Measurements from ENCODE around the gene ACTL8. TPM values are rescaled to one million over a fixed set of nuclear protein-coding genes. Genes with fewer than 3 reads are reported as not detected.
"Not testable (repeated sequence)": the region's sequence is repeated elsewhere in the genome, so short reads cannot be mapped to it uniquely, and the experiment has no call there.

The ACTL8 gene
- total RNA-seq, 3 donors from 2014 or later = 0.35 to 1.0 TPM; not detected in 1

DNA sequence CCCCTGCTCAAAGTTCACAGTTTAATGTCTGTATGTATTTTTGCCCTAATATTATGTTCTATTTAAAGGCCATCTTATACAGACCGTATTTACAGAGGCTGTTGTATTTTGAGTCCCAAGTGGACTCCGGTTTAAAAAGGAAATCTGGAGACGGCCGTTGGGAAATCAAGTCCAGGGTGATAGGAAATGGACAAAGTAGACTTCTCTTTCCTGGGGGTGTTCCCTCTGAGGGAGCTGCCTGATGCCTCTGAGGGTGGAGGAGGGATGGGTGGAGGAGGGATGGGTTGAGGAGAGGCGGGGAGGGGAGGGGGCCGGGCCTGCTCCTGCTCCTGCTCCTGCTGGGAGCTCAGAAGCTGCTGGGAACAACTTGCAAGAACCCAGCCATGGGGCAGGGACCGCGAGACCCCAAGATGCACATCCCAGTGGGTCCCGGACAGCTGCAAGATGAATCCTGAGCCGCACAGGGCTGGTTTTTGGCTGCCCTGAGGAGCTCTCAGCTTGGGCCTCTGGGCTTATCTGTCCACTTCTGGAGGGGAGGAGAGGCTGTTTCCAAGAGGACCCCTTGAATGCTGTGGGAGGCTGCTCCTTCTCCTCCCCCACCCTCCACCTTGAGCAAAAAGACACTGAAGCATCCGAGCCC, 12.0 kb upstream of the ACTL8 start:
- Histone ChIP-seq H3K4me3 (no peak overlapping the region), H3K4me1 (ENCODE audit: low read depth) (no peaks in the 10 kb centered on the region), H3K36me3 (ENCODE audit: low read depth) (no peaks in the 10 kb centered on the region), H3K9me3 (no peaks in the 10 kb centered on the region)
- no peak for ATAC-seq
- no peak for DNase-seq
- intact Hi-C loops (cut with DNase I, micrococcal nuclease) = no loop called here
- TF ChIP-seq, protein P1, sequence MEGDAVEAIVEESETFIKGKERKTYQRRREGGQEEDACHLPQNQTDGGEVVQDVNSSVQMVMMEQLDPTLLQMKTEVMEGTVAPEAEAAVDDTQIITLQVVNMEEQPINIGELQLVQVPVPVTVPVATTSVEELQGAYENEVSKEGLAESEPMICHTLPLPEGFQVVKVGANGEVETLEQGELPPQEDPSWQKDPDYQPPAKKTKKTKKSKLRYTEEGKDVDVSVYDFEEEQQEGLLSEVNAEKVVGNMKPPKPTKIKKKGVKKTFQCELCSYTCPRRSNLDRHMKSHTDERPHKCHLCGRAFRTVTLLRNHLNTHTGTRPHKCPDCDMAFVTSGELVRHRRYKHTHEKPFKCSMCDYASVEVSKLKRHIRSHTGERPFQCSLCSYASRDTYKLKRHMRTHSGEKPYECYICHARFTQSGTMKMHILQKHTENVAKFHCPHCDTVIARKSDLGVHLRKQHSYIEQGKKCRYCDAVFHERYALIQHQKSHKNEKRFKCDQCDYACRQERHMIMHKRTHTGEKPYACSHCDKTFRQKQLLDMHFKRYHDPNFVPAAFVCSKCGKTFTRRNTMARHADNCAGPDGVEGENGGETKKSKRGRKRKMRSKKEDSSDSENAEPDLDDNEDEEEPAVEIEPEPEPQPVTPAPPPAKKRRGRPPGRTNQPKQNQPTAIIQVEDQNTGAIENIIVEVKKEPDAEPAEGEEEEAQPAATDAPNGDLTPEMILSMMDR (IDR thresholded peaks at IDR 0.05) = no peak

DNA sequence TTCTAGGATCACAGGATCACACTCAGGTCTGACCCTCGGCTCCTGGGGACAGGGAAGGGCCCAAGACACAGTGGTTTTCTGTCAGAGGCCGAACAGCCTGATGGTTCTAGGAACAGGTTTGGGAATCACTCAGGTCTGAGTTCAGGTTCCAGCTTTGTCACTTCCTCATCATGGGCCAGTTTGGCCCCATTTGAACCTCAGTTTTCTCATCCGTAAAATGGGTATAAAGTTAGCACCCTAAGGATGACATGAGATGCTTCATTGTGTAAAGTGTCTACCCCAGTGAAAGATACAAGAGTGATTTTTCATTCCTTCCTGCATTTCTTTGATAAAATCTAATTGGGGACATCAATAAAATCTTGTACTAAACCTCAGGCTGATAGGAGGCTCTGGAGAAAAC, 11.2 kb upstream of the ACTL8 start:
- TF ChIP-seq, protein P1 (IDR thresholded peaks at IDR 0.05) = no peak
- intact Hi-C loops (cut with DNase I, micrococcal nuclease) = no loop called here
- Histone ChIP-seq H3K4me3 (no peak overlapping the region), H3K4me1 (ENCODE audit: low read depth) (no peaks in the 10 kb centered on the region), H3K9me3 (no peaks in the 10 kb centered on the region), H3K36me3 (ENCODE audit: low read depth) (no peaks in the 10 kb centered on the region)
- ATAC-seq = no peak
- no peak for DNase-seq

DNA sequence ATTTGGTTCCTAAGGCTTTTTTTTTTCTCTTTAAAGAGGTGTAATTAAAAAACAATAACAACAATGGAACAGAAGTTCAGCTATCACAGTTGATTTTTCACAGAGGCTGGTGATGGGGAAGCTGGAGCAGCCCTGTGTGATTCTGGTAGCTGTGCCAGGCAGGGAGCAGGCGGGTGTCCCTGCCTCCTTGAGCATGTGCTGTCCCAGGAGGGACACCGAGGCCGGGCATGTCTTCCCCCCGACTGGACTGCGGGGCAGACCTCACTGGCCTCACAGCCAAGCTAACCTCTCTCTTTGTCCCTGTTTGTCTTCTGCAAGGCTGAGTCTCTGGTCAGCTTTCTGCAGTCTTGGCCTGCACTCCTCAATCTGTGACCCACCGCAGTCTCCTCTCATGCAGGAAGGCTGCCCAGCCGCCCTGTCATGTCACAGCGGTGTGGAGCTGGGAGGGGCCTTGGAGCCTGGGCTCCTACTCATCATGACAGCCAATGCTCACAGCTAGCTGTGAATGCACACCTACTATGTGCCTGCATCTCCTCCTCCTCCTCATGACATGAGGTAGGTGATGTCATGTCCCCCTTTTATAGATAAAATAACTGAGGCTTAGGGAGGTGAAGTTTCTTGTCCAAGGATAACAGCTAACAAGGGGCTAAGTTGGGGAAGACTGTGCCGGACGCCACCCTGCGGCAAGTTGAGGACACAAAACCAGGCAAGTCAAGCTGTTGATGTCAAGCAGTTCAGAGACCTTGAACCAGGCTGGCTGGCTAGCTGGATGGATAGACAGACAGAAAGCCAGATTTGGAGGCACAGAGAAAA, 10.3 kb upstream of the ACTL8 start:
- Histone ChIP-seq H3K4me1 (ENCODE audit: low read depth) (no peaks in the 10 kb centered on the region), H3K9me3 (no peaks in the 10 kb centered on the region), H3K36me3 (ENCODE audit: low read depth) (no peaks in the 10 kb centered on the region), H3K4me3 (no peak overlapping the region)
- no peak for ATAC-seq
- TF ChIP-seq, protein P1 (IDR thresholded peaks at IDR 0.05) = no peak
- DNase-seq = no peak
- intact Hi-C loops (cut with DNase I, micrococcal nuclease) = no loop called here

DNA sequence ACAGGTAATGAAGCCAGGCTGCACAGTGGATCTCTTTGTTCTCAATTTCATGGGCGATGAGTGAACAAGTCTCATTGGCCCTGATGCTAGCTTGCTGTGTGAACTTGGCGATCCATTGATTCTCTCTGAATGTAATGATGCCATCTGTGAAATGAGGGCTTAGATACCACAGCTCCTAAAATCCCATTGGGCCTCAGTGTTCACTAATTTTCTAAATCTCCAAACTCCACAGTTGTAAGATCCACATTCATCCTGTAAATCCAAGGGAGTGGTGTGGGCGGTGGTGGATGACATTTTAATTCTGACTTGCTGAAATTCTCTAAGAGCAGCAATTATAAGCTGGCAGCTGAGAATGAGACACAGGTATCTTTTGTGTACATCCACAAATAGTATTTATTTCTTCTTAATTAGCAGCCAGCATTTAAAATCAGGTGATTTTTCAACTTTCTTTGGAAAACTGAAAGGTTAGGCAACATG, 9.6 kb upstream of the ACTL8 start:
- no peaks in the 10 kb centered on the region for H3K36me3 ChIP-seq (ENCODE audit: low read depth)
- no peak for ATAC-seq
- TF ChIP-seq, protein P1 (IDR thresholded peaks at IDR 0.05) = no peak
- H3K4me1 ChIP-seq (ENCODE audit: low read depth) = no peaks in the 10 kb centered on the region
- H3K4me3 ChIP-seq = no peak overlapping the region
- intact Hi-C loops (cut with DNase I, micrococcal nuclease) = no loop called here
- DNase-seq = no peak
- H3K9me3 ChIP-seq = no peaks in the 10 kb centered on the region

DNA sequence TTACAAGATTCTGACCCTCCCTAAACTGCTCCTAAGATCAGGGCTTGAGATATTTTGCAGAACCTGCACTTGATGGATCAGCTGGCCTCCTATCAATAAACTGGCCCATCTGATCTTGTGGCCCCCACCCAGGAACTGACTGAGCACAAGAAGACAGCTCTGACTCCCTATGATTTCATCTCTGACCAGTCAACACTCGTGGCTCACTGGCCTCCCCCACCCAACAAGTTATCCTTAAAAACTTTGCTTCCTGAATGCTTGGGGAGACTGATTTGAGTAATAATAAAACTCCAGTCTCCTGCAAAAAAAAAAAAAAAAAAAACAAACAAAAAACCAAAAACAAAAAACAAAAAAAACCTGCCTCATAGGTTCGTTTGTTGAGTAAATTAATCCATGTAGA, 8.9 kb upstream of the ACTL8 start:
- H3K36me3 ChIP-seq (ENCODE audit: low read depth); H3K4me3 ChIP-seq: not testable (repeated sequence)

DNA sequence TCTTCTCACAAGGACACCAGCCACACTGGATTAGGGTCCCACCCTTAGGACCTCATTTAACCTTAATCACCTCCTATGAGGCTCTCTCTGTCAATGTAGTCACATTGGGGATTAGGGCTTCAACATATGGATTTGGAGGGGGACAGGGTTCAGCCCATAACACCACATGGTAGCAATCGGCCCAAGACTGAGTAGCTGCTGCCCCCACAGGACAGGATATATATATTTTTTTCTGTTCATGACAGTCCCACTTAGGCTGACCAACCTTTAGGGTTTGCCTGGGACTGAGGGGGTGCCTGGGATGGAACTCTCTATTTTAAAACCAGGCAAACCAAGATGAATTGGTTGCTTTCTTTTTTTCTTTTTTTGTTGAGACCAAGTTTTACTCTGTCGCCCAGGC, 8.2 kb upstream of the ACTL8 start:
- Histone ChIP-seq H3K9me3 (no peaks in the 10 kb centered on the region), H3K36me3 (ENCODE audit: low read depth) (no peaks in the 10 kb centered on the region), H3K4me3 (no peak overlapping the region), H3K4me1 (ENCODE audit: low read depth) (no peaks in the 10 kb centered on the region)
- TF ChIP-seq, protein P1 (IDR thresholded peaks at IDR 0.05) = no peak
- no peak for ATAC-seq
- intact Hi-C loops (cut with DNase I, micrococcal nuclease) = no loop called here
- no peak for DNase-seq

More for the DNA sequence above, 8.9 kb upstream of the ACTL8 start:
- H3K9me3 ChIP-seq; H3K4me1 ChIP-seq (ENCODE audit: low read depth); intact Hi-C loops (cut with DNase I, micrococcal nuclease); DNase-seq; ATAC-seq: not testable (repeated sequence)

All from mucosa of descending colon (tissue), 3 donors.